Measurements from ENCODE around the gene SLC25A28.
A peak's percentile ranks its signal among the peaks of the same experiment; 100 is the strongest.
"Not testable (repeated sequence)": the region's sequence is repeated elsewhere in the genome, so short reads cannot be mapped to it uniquely, and the experiment has no call there.

The SLC25A28 gene

DNA sequence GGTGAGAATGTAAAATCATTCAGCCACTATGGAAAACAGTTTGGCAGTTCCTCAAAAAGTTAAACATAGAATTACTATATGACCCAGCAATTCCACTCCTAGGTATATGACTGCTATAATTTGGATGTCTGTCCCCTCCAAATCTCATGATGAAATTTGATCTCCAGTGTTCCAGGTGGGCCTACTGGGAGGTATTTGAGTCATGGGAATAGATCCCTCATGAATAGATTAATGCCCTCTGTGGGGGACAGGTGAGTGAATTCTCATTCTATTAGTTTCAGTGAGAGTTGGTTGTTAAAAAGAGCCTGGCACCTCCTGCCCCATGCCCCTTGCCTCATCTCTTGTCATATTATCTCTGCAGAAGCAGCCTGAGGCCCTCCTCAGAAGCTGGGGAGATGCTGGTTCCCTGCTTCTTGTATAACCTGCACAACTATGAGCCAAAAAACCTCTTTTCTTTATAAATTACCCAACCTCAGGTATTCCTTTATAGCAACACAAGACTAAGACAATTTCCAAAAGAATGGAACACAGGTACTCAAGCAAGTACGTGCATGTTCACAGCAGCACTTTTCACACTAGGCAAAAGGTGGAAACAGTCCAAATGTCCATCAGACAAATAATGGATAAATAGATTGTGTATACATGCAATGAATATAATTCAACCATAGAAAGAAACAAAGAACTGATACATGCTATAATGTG is 8.8 kb upstream of the SLC25A28 start:
- DNase-seq (ENCODE audit: low spot score): no peak

DNA sequence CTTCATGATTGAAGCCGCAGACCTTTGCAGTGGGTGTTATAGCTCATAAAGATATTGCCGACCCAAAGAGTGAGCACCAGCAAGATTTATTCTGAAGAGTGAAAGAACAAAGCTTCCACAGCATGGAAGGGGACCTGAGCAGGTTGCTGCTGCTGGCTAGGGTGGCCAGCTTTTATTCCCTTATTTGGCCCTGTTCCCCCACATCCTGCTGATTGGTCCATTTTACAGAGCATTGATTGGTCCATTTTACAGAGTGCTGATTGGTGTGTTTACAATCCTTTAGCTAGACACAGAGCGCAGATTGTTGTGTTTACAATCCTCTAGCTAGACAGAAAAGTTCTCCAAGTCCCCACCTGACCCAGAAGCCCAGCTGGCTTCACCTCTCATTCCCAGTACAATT is 4.9 kb upstream of the SLC25A28 start:
- DNase-seq (ENCODE audit: low spot score): not testable (repeated sequence)

- no peak for DNase-seq (ENCODE audit: low spot score)
Observed at GRCh38 chr10:99623919-99624318, 3.7 kb upstream of the SLC25A28 start.

DNA sequence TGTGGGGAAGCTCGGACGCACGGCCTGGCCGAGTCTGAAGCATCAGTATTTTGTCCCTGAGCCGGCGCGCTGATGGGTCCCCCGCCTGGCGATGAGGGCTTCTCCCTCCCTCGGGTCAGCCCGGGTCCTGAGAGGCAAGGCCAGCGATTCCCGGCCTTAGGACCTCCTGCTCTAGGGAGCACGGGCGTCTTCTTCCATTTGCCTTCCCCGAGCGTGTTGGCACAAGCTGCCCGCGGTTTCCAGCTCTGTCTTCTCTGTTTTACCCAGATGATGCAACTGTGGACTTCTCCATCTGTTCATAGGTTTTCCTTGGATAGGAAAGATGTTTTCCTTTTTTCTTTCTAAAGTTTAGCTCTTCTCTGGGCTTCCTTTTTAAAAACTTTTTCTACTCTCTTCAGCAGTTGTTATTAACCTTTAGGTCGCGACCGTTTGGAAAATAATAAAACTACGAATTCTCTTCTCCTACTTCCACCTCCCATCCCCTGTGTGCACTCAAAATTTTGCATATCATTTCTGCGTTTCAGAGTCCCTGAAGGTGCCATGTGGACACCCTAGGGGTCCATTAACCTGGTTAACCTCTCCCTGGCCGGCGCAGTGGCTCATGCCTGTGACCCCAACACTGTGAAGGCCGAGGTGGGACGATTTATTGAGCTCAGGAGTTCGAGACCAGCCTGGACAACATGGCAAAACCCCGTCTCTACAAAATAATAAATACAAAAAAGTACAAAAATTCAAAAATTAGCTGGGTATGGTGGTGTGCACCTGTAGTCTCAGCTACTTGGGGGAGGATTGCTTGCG is 1.4 kb upstream of the SLC25A28 start:
- no peak for DNase-seq (ENCODE audit: low spot score)

- peak; percentile 86 for DNase-seq (ENCODE audit: low spot score)
Observed at GRCh38 chr10:99620711-99621453, 643 bp upstream of the SLC25A28 start.

- DNase-seq (ENCODE audit: low spot score): no peak
Observed at GRCh38 chr10:99619090-99619800, 994 bp downstream of the SLC25A28 start.

- DNase-seq (ENCODE audit: low spot score): no peak
Observed at GRCh38 chr10:99617696-99618095, 2.5 kb downstream of the SLC25A28 start.

DNA sequence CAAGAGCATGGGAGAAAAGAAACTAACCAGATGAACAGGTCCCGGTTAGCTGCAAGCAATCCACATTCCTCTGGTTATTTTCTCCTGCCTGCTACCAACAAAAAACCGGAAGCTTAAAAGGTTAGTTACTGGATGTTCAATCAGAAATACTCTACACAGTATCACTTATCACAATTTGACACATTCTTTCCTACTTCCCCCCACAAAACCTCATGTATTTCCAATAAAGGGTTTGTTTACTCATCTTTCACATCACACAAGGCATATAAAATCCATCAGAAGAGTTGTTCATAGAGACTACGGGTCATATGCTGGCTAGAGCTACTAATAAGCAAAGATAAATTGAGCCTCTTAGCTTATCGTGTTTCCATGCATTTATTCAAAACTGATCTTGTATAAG is 4.8 kb downstream of the SLC25A28 start:
- no peak for DNase-seq (ENCODE audit: low spot score)

DNA sequence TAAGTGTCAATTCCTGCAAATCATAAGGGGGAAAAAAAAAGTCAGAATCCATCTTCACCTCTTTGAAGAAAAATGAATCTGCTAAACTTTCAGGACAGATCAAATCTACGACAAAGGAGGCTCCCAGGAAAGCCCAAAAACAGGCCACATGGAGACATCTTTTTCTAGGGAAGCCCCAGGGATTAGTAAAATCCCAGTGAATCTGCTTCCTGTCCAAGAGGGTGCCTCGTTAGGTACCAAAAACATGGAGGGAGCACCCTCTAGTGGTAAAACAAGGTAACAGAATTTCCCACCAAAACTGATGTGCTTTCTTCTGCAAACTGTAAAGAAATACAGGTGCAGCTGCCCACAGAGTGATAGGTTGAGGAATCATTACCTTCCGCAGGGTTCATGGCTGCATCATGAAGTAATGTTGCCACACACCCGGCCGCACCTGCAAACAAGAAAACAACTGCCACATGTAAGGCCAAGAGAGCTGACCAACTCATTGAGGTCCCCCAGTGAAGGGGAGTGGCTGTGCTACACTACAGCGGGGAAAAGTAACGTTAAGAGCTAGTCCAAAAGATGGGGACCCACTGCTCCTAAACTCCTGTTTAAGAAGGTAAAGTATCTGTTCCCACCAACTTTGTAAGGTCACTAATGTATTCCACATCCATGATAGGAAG is 7.9 kb downstream of the SLC25A28 start:
- DNase-seq (ENCODE audit: low spot score): peak; percentile 46

DNA sequence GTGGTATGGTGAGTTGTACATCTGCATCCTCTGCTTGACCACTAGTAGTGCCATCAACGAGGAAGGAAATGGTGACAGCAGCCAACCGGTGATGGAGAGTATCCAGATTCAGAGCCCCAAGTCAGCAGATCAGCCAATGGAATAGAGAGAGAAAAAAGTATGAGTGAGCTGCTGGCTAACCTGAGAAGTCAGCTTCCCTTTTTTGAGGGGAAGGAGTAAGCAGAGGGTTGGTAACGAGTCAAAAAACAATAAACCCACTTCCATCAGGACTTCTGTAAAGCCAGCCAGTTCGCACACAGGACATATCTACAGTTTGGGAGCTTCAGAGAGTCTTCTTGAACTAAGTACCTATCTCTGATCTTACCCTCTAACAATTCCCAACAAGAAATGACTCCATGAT is 8.9 kb downstream of the SLC25A28 start:
- DNase-seq (ENCODE audit: low spot score): no peak

DNA sequence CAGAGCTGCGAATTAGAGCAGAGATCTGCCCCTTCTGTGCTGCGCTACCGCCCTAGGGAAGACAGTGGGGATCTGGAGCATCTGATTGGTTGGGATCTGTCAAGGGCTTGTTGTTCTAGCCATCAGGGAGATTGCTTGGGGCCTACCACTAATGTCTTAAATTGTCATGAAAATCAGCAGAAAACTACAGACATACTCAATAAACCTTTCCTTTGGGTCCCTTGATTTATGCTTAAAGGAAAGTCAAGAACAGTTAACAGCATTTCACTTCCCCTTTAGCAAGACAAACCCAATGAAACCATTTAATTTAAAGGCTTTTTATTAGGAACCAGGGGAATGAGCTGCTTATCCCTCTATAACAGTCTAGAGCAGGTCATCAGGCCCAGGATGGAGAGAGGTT is 10.0 kb downstream of the SLC25A28 start:
- no peak for DNase-seq (ENCODE audit: low spot score)

- DNase-seq (ENCODE audit: low spot score): no peak
Observed at GRCh38 chr10:99609186-99609585, 11.1 kb downstream of the SLC25A28 start.

DNA sequence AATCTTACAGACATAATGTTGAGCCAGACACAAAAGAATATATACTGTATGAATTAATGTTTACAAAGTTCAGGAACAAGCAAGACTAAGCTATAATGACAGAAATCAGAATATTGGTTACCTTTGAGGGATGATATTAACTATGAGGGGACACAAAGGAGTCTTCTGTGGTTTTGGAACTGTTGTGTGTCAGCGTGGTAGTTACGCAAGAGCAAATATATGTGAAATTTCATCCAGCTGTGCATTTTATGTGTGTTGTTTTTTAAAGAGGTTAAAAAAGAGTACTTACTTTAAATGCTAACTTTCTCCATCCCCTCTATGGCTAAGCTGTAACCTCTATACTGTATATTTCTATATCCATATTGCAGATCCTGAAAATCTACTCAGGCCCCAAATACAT is 14.9 kb downstream of the SLC25A28 start:
- DNase-seq (ENCODE audit: low spot score): no peak

- no peak for DNase-seq (ENCODE audit: low spot score)
Observed at GRCh38 chr10:99604862-99605261, 15.4 kb downstream of the SLC25A28 start.

DNA sequence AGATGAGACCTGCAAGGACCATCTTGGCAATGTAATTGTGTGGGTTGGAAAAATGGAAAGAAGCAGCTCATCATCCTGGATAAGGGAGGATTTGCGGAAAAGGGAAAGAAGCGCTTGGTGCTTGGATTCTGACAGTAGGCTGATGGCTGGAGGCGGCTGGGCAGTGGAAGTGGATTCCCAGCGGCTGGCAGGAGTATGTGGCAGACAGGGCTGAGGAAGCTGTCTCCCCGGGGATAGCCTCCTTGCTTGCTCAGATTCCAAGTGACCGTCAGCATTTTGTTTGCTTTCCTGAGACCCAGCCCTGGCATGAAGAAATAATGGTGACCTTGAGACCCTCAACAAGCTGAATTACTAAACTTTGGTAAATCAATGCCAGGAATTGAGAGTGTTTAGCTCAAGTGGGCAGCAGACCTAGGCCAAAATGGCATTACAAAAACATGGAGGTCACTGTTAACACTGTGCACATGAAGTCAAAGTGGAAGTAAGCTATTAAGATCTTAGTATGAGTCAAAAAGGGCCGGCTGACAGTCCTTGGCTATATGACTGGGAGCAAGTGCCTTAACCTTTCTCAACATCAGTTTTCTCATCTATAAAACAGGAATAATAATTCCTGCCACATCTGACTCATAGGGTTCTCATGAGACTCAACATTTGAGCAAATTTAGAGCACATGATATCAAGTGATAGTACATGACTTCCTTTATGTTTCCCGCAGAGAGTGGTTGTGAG is 21.3 kb downstream of the SLC25A28 start:
- DNase-seq (ENCODE audit: low spot score): no peak

- no peak for DNase-seq (ENCODE audit: low spot score)
Observed at GRCh38 chr10:99598011-99598410, 22.2 kb downstream of the SLC25A28 start.

- not testable (repeated sequence) for DNase-seq (ENCODE audit: low spot score)
Observed at GRCh38 chr10:99596708-99597107, 23.5 kb downstream of the SLC25A28 start.

DNA sequence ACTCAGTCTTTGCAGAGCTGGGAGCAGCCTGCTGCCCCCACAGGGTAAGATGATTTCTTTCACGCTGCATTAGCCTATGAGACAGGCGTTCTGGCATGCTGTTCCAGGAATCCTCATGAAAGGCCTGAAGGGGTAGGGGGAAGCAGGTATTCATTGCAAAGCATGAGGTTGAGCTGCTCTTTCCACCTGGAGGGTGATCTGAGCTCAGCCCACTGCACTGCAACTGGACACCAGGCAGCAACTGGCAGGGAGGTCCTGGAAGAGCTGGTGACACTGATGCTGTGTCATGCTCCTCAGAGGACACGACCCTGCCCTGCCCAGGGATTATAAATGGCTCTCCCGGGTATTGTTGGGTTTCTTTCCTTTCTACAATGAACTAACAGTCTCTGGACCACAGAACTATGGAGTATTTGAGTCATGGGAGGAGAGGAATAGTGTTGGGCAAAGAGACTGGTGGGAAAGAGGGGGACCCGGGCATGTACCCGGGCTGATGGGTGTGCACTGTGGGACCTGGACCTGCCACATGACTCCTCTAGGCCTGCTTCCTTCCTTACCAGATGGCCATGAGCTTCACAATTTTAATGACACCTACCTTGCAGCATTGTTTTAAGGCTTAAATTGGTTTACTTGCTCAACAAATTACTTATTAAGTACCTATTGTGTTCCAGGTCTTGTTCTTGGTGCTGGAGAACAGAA is 24.3 kb downstream of the SLC25A28 start:
- no peak for DNase-seq (ENCODE audit: low spot score)

DNA sequence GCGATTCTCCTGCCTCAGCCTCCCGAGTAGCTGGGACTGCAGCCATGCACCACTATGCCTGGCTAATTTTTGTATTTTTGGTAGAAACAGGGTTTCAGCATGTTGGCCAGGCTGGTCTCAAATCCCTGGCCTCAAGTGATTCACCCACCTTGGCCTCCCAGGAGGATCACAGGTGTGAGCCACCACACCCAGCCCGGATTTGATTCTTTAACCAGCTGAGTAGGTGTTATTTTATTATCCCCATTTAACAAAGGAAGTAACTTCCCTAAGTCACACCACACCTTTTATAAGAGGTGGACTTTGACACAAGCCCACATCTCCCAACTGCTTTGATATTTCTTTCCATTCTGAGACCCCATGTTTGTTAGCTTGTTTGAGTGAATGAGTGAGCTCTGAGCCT is 25.0 kb downstream of the SLC25A28 start:
- no peak for DNase-seq (ENCODE audit: low spot score)

DNA sequence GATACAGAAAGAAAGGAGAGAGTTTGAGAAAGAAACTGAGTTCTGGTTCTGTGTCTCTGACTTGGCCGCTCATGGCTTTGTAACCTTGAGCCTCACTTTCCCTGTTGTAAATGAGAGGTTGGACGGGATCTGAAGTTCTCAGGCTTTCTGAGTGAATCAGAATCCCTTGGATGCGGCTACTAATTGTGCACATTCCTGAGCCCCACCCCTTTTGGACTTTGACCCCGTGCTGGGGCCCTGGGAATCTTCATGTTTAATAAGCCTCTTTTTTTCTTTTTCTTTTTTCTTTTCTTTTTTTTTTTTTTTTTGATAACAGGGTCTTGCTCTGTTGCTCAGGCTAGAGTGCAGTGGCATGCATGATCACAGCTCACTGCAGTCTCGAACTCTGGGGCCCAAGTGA is 26.9 kb downstream of the SLC25A28 start:
- DNase-seq (ENCODE audit: low spot score): no peak
